Activated CD4-positive, alpha-beta T cell treated with anti-CD3 and anti-CD28 coated beads, Interleukin-10, Interleukin-2, amounts not matched to agents 100 ng/mL and 50 ng/mL, durations not matched to agents 16 hours and 8 hours (primary cell): ENCODE results near the gene RHBDF2.

Source experiments
- DNase-seq: peaks from one replicate; pipeline ENCODE4 v3.0.0-alpha.2; 2020

Gene RHBDF2

DNA sequence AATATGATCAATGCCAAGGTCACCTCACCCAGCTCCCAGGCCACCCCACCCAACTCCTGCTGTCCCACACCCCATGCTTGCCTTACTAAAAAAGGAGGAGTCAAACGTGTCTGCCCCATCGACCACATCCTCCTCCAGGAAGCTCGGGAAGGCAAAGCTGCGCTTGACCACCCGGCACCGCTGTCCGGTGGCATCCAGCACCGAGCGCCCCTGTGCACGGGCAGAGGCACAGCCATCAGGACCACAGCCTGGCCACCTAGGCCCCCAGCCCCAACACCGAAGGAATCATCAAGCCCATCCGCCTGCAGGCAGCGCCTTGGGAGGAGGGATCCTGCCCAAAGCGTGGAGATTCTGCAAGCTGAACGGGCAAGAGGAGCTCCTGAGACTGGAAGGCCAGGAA is 23.6 kb downstream of the RHBDF2 start:
- no peak for DNase-seq

DNA sequence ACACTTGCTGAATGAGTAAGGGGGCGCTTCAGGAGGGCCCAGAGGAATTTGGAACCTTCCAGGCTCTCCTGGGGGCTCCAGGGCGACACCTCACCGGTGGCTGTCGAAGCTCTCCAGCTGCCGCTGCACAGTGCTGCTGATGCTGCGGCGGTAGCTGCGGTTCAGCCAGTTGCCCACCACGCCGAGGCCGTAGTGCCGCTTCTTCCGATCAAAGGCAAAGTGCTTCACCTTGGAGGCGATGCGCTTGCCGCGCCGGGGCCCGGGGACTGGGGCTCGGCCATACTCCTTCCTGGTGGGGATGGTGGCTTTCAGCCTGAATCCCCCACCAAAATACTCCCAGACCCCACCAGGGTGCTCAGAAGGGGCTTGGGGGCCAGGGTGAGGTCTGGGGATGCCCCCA is 24.5 kb downstream of the RHBDF2 start:
- DNase-seq = no peak

DNA sequence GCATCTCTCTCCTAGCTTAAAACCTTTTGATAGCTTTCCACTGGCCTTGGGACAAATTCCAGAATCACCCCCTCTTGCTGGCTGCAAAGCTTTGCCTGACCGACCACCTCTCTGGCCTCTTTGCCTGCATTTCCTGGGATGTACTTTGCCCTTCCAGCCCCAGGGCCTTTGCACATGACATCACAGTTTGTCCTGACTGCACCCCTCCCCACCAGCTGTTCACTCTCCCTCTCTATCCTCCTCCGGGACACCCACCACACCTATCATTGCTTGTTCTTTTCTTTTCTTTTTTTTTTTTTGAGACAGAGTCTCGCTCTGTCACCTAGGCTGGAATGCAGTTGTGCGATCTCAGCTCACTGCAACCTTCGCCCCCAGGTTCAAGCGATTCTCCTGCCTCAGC is 25.9 kb downstream of the RHBDF2 start:
- no peak for DNase-seq

DNA sequence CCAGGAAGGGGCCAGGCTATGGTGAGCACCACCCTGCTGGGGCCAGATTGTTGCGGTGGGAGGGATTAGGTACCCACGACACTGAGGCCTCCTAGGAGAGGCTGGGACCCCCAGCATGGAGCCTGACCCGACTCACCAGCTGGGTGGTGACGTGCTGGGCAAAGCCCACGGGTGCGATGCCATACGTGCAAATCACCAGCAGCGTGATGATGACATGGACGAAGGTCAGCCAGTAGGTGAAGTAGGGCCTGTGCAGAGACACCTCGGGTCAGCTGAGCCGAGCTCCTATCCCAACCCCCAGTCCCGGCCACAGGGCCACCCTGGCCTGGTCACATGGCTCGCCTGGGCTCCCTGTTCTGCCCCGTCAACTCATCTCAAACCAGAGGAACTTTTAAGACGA is 26.3 kb downstream of the RHBDF2 start:
- no peak for DNase-seq

DNA sequence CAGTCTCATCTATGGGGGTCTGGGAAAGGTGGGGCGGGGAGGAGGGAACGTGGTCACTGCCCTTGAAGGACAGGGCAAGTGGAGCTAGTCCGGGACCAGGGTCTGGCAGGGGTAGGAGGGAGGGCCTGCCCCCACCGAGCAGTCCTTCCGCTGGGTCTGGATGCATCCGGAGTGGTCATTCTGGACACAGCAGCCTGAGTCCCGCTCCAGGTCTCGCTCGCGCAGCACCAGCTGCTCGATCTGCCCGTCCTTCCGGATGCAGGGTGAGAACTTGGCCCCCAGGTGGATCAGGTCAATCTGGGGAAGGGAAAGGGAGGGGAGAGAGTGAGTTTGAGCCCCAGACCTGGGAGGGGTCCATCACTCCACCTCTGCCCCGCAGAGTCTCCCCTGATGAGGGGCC is 27.0 kb downstream of the RHBDF2 start:
- DNase-seq = no peak

DNA sequence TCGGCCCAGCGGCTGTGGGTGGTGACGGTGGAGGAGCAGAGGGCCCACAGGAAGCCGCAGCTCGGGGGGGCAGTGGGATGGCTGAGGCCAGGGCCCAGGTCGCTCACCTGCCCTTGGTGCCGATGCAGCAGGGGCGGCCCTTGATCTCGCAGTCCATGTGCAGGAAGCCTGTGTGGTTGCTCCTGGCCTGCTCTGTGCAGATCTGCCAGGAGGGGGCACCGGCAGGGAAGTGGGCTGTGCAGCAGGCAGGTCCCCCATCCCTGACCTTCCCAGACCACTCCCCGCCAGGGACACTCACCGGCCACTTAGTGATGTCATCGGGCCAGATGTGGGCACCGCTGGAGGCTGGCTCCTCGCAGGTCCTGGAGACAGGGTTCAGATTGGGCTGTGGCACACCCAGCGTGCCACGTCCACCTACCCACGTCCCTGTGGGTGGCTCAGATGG is 27.7 kb downstream of the RHBDF2 start:
- peak; percentile 19 for DNase-seq

DNA sequence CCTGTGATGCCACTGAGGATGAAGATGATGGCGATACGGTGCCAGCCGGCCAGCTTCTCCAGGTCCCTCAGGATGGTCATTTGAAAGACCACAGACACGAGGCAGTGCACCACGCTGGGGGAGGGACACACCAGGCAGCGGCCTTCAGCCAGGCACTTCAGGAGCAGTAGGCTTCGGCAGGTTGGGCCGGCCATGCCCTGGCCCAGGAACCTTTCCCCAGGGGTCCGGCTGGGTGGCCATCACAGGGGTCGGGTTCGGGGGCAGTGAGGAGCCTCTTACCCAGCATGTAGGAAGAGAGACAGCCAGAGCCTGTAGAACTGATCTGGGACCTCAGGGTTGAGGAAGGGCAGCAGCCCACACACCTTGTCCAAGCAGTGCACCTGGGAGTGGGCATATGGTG is 28.5 kb downstream of the RHBDF2 start:
- DNase-seq = no peak

DNA sequence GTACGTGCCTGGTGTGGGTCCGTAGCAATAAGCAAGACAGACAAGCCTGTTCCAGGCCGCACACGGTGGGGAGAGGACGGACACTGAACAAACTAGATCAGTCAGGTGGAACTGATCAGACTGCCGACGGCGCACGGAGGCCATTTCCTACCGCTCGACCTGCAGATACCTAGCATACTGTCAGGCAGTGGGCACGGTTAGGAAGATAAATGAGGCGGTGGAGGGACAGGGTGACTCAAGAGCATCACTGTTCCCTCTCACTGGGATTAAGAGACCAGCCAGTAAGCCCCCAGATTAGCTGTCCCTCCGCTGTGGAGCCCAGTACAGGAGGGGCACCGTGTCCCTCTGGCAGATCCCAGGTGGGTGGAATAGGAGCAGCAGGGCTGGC is 29.0 kb downstream of the RHBDF2 start:
- DNase-seq = no peak

DNA sequence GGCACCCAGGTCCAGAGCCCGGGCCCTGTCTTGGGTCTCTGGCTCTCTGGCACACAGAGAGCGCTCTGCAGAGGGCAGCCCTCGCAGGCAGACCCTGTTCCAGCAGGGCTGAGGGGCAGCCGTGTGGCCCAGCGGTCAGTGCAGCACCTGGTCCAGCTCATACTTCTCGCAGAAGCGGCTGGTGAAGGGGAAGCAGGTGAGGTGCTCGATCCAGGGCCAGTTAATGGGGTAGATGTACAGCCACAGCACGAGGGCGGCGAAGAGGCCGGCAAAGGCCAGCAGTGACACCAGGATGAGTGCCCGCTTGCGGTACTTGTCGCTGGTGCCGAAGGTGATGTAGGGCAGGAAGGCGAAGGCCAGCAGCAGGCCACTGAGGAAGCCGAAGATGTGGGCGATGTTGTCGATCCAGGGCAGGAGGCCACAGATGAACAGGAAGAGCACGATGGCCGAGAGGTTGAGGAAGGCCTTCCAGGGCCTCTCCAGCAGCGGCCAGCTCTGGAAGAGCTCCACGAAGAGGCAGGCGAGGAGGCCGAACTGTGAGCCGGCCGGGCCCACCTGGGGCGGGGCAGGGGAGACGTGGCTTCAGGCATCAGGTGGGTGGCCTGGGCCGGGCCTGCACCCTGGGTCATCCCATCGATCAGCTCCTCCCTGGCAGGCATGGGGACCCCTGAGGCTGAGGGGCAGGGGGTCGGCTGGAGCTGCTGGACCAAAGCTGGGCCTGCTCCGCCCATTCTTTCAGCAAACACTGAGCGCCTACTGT is 29.5 kb downstream of the RHBDF2 start:
- DNase-seq = no peak

DNA sequence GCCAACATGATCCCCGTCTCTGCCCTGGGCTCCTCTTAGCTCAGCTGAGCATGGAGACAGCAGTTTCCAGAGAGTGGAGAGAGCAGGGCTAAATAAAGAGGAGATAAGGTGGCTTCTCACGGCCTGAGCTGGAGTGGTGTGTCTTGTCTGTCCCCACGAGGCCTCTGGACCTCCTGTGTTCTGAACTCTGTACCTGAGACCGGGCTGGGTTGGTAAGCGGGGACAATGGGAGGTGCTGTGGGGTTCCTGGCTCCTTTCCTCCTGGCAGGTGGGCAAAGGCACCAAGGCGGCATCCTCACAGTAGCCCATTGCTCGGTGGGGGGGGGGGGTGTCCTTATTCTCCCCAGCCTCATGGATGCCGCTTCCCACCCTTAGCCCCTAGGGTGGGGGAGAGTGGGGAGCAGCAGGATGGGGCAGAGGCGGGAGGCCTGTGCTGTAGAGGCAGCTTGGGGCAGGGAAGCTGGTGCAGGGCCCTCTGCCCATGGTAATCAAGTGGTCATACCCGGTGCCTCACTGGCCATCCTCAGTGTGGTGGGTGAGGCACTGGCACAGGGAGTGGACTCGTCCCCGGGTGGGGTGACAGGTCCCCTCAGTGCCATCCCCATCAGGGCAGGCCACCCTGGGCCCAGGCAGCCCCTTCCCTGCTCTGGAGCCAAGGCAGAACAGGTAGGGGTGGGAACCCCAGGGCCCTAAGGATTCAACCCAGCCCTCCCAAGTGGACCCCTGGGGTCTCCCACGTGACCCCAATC is 31.1 kb downstream of the RHBDF2 start:
- no peak for DNase-seq

DNA sequence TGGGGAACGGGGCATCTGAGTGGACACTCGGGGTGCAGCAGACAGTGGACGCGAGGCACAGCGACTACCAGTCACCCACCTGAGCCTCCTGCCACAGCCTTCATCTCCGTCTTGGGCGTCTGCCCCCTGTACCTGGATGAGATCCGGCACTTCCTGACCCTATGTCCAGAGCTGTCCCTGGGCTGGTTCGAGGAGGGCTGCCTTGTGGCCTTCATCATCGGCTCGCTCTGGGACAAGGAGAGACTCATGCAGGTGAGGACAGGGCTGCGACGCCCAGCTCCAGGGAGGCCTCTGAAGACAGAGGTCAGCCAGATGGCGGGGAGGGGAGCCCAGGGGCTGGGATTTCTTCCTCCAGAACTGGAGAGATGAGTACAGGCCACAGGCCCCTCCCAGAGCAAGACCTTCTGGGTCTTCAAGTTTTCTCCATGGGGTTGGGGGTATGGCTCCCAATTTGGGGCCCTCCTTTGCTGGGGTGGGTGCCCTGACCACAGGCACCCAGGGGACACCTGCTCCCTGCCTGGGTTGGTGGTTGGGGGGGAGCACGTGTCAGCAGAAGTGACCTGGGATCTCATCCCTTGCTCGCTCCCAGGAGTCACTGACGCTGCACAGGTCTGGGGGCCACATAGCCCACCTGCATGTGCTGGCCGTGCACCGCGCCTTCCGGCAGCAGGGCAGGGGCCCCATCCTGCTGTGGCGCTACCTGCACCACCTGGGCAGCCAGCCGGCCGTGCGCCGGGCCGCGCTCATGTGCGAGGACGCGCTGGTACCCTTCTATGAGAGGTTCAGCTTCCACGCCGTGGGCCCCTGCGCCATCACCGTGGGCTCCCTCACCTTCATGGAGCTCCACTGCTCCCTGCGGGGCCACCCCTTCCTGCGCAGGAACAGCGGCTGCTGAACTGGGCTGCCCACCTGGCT is 31.9 kb downstream of the RHBDF2 start:
- no peak for DNase-seq

DNA sequence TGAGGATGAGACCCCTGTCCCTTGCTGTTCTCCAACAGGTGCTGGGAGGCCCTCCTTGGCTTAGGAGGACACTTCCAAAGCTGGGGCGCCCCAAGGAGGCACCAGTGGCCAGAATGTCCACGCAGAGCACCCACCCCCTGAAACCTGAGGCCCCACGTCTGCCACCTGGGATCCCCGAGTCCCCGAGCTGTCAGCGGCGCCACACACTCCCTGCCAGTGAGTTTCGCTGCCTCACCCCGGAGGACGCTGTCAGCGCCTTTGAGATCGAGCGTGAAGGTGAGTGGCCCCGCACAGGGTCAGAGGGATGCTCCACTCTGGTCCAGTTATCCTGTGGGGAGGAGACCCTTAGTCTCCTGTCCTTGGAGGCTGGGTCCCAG is 32.6 kb downstream of the RHBDF2 start:
- no peak for DNase-seq

DNA sequence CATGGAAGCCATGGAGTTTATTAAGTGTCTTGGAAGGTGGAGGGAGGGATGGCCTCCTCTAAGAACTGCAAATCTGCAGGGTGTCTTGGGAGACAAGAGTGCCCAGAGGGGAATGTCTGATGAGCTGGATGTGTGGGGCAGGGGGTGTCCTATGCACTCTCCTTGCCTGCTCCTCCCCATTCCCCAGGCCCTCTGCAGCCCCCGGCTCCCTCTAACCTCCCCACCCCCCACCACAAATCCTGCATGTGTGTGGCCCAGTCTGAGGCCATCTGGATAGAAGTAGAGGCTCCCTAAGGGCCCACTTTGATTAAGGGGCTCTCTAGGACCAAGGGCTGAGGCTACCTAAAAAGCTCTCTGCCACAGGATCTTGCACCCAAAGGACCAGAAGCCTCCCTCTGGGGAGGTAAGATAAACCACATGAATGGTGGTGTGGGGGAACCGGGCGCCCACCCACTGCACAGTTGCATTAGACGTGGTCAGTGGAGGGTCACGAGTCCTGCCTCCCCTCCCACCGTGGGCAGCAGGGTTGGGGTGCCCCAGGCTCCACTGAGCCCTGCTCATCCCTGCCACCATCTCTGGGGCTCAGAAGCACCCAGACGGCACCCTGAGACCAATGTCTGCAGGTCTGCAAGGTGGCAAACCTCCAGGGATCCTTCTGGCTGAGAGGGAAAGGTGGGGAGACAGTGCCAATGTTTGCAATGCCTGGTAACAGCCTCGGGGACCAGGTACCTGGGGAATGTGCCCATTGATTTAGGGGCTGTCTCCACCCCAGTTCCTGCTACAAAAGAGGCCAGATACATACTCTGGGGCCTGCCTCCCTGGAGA is 33.2 kb downstream of the RHBDF2 start:
- DNase-seq = no peak

DNA sequence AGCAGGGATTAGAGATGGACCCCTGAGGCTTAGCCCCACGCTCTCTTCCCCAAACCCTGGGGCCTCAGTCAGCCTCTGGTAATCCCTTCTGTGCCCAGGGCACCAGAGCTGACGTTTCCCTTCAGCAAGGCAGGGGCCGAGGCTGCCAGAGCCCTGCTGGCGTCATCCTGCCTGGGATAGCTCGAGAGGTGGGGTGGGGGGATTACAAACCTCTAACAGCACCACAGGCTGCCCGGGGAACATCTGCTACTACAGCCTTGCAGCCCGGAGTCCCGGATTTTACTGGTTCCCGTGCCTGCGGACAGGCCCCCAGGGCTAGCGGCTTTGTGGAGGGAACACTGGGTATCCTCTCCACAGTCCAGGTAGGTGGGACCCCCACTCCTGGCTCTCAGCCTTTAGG is 33.9 kb downstream of the RHBDF2 start, which contains the start of gene AANAT:
AANAT (plus strand) TSS at position 238 of the 400 bp plus-strand sequence. CDS start 1,144 bp downstream, outside the sequence.
- DNase-seq = no peak

DNA sequence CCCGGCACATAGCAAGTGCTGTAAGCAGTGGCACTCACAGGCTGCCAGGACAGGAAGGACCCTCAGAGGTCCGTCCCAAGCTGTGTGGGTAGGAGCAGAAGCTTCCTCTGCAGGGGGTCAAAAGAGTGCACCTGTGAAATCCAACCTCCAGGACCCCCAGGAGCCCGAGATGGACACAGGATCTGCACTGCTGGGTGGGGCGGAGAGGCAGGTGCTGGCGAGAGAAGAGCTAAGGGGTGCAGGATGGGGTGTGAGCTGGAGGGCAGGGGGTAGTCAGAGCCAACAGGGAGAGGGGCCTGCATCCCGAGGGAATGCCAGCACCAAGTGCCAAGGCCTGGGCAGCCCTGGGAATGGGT is 34.5 kb downstream of the RHBDF2 start:
- DNase-seq = no peak

DNA sequence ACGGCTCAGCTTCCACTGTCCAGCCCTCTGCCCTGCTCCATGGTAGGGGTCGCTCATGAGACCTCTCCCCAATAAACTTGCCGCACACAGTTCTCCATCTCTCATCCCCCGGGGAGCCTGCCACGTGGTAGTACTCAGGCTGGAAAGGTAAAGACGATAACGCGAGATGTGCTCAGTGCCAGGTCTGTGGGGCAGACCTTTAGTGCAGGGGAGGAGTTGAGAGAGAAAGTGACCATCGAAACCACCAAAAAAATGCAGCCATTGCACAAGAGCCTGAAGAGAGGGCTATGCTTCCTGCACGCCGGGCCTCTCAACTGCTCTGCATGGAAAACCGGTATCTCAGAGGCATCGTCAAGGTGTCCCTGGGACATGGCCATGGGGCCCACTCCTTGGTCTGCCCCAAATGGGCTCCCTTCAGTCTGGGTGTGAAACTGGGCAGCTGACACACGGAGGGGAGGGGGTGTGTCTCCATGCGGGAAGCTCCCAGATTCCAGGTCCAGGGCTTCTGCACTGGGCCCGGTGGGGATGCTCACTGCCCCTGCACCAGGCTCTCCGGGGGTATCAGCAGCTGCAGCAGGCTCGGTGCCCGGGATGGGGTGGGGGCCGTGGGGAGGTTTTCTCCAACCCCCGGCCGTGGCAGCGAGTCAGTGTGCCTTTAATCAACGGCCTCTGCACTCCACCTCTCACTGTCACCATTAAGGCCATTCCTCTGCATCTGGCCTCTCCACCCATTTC is 38.5 kb downstream of the RHBDF2 start:
- no peak for DNase-seq

DNA sequence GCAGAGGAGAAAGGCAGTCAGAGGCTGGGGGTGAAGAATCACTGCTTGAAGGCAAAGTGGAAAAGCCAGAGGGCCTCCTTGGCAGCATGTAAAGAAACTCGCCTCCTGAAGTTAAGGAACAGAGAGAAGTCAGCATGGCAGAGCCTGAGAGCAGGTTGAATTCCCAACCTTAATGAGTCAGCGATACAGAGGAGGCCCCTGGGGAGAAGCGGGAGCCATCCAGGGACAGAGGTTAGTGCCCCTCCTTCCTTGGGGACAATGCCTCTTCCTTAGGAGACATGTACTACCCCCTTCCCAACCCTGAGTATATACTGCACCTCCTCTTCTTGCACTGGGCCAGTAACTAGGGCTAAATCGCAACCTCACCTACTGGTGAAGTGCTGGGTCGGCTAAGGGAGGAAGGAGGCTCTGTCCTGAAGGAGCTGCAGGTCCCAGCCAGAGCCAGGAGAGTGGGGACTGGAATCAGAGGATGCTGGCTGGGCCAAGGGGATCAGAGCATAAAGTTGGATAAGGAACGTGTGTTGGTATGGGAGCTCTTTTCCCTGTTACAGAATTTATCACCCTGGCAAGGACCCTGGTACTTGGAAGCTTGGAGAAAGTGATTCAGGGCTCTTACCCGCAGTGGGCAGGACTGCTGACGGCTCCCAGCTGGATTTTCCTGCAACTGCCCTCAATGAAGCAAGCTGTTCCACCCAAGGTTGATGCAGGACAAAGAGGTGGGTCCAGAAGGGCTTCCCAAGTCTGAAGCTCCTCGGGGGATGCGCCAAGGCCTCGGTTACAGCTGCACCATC is 39.3 kb downstream of the RHBDF2 start:
- DNase-seq = no peak

DNA sequence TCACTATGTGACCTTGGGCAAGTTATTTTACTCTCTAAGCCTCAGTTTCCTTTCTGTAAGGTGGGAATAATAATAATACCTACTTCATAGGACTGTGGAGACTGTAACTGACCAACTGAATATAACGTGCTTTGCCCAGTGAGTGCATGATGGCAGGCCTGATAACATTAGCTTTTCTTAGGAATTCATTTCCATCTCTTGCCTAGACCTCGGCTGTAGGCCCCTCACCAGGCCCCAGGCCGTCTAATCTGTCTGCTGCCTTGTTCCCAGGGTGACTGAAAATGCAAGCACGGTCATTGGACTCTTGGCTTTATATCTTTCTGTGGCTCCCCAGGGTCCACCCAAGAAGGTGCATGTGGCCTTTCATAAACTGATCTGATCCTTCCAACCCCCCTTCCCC is 41.5 kb downstream of the RHBDF2 start:
- DNase-seq = no peak

DNA sequence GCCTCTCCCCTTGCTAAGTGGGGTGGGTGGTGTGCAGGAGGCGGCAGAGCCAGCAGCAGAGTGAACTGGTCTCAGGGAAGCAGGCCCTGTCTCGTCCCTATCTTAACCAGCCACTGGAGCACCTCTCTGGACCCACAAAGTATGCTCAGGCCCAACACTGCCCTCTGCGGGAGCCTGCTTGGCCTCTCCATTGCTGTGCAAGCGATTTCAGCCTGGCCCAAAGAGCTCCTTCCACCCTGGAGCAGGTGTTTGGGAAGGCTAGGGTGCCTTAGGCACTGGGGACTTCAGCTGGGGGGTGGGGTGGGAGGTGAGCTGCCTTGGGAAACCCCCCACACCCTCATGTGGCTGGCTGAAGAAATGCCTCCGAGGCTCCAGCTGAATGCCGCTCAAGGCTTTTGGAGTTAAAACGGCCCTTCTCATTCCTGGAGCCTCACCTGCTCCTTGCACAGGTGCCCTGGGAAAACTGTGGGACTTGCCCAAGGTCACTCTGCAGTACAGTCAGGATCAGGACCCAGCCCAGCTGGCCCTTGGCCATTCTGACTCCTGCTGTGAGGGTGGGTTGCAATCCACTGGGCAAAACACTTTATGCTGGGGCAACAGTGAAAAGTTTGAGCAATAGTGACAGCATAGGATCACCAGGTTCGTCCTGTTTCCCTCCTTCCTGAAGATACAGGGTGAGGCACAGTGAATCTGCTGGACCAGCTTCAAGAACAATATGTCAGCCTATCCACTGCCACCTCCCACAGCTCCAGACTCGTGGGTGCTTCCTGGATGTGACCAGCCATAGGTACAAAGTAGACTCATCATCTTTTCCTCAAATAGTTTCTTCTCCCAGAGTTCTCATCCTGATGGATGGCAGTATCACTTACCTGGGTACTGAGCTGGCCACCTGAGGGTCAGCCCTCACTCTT is 42.4 kb downstream of the RHBDF2 start:
- no peak for DNase-seq

DNA sequence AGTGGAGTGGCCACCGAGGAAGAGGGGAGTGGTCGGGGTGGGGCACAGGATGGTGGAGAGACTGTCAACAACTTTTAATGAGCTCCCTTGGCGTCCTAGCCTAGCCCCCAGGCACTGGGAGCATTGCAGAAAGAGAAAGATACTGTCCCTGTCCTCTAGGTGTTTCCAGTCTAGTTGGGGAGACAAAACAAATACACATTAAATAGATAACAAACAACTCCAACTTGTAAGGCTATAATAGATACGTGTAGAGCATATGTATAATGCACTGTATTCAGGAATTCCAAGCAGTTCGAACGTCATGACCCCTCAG is 47.8 kb downstream of the RHBDF2 start:
- DNase-seq = no peak
